ENCODE results near the gene LRP2.

GRCh38 chr2:169119851-169120250, 242.5 kb downstream of the LRP2 start:
- TF ChIP-seq POLR2AphosphoS5 (IDR thresholded peaks at IDR 0.05; ENCODE audit: low read depth, low read length): no peak
- TF ChIP-seq TAF1 (IDR thresholded peaks at IDR 0.05; ENCODE audit: low read depth, low read length): no peak
